HG02943 (cell line): ENCODE measurements around the gene ZNF367.

Experiments
- ATAC-seq: cut with Tn5 transposase; IDR thresholded peaks from one replicate; pipeline ENCODE4 v1.9.1; 2021; ENCODE audit warnings: mild to moderate bottlenecking, low read depth, moderate library complexity; ENCODE audit not compliant: unreplicated experiment

Gene ZNF367

GRCh38 chr9:96408409-96409280 is 9.5 kb downstream of the ZNF367 start:
- ATAC-seq, result no peak

GRCh38 chr9:96400132-96400910 is 17.8 kb downstream of the ZNF367 start:
- no peak for ATAC-seq

DNA sequence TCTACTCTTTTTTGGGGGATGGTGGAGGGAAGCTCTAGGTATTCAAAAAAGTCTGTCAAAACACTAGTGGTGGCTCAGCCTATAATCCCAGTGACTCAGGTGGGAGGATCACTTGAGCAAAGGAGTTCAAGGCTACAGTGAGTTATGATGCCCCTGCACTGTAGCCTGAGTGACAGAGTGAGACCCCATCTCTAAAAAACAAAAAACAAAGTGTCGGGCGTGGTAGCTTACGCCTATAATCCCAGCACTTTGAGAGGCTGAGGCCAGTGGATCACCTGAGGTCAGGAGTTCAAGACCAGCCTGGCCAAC is 18.9 kb downstream of the ZNF367 start:
- ATAC-seq, result no peak

- ATAC-seq, result no peak
Measured at GRCh38 chr9:96398582-96399324, 19.4 kb downstream of the ZNF367 start.

GRCh38 chr9:96395964-96396363 is 22.2 kb downstream of the ZNF367 start:
- no peak for ATAC-seq

DNA sequence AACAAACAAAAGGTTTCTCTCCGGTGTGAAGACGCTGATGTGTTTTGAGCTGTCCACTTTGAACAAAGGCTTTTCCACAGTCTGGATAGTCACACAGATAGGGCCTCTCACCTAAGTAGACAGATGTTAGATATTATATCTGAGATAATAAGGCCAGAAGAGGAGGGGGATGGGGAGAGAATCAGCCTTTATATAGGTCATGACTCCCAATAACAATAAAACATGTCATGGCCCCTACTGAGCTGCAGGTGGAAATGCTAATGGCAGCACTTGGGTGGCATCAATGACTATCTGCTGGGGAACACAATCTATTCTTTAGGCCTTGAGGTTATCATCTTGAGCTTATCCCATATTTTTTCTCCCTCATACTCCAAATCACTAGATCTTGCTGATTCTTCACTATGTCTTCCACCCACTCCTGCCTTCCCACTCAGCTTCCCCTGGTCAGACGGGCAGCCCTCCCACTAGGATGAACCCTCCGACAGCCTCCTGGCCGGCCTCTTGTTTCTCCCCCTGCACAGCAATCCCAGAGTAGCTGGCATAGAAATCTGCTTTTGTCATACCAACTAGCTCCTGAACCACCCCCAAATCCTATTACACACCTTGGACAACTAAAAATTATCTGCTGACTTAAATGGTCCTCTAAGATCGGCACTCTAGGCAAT is 23.2 kb downstream of the ZNF367 start:
- ATAC-seq, result no peak

- ATAC-seq, result no peak
Measured at GRCh38 chr9:96392263-96392662, 25.9 kb downstream of the ZNF367 start.

DNA sequence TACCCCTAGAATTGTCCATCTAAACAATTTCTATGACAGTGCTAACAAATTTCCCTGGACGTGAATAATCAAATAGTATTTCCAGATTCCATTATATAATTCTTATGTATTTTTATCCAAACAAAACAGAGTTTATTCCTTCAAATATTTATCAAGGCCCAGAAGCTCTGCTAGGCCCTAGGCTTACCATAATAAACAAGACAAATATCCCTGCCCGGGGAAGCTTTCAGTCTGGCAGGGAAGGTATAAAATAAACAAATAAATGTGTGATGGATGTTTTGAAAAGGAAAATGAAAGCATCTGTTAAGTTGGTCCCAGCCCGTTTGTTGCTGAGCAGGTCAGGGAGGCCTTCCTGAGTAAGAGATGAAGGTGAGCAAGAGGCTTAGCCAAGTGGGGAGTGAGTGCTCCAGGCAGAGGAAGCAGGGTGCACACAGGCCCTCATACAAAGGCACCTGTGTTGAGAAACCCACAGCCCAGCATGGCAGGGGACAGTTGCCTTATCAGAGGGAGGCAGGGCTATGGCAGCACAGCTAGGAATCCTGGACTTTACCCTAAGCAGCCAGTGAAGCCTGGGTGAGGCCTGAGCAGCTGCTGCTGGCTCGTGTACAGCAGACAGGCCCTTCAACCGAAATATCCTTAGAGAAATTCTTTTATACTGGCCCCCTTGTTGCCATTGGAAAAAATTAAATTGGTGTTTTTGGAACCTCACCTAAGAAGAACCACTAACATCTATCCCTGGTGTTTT is 27.0 kb downstream of the ZNF367 start:
- no peak for ATAC-seq

GRCh38 chr9:96388144-96388543 is 30.0 kb downstream of the ZNF367 start:
- ATAC-seq, result no peak

- ATAC-seq, result no peak
Measured at GRCh38 chr9:96386157-96386556, 32.0 kb downstream of the ZNF367 start.

DNA sequence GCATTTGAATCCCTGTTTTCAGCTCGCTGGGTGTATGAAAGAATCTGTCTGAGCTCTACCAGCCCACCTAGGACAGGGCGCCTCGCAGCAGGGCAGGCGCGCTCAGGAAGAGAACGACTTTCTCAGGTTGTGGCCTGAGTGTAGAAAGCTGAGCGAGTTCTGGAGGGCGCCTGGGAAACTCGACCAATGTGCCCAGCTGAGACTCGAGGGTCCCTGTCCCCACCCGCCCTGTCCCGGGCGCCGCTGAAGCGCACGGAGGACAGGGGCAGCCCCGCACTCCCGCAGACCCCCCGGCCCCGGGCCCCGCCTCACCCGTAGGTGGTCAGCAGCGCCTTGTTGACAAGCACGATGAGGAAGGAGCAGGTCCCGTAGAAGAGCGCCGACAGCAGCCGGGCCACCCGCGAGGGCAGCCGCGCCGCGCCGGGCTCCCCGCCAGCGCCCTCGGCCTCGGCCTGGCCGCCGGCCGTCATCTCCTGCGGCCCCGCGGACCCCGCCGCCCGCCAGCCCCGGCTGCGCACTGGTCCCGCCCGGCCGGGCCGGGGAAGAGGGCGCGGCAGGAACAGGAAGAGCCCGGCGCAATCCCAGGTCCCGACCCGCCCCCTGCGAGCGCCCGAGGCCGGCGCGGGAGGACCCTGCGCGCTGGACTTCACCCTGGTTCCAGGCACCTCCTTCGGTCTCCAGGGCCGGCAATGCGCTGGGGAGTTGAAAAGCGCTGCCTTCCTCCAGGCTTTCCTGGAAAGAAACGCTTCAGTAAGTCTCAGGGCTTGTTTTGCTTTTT is 34.8 kb downstream of the ZNF367 start, which contains the start of gene SLC35D2:
TSS of gene SLC35D2 (minus strand) at position 547 of the 778 bp plus-strand sequence. CDS start at position 470, 77 bp downstream.
- ATAC-seq, result no peak

DNA sequence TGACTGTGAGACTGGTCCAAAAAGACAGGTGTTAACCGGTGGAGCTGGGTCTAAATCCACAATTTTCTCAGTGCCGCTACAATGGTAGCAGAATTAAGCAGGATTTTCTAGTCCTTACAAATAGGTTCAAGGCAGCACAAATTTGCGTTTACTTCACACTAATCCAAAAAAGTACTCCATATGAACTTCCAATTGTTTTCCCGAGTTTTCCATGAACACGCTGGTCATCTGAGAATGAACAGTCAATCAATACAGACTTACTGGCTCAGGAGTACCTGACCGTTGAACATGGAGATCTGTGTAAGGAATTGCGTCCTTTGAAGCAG is 35.4 kb downstream of the ZNF367 start:
- no peak for ATAC-seq

- ATAC-seq, result no peak
Measured at GRCh38 chr9:96382175-96382574, 36.0 kb downstream of the ZNF367 start.

DNA sequence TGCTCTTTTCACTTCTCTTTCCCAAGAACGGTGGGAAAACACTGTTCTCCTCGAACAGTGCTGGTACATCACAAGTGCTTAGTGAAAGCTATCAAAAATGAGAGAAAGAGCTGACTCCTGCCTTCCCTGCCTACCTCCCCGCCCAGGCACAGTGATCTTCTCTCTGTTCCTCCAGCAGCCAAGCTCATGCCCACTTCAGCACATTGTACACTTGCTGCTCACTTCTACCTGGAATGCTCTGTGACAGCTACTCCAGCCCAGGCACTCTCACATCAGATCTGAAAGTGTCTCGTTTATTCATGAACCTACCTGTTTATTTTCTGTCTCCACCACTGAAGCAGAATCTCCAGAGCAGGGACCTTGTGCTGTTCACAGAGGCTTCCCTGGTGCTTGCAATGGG is 36.5 kb downstream of the ZNF367 start:
- no peak for ATAC-seq

DNA sequence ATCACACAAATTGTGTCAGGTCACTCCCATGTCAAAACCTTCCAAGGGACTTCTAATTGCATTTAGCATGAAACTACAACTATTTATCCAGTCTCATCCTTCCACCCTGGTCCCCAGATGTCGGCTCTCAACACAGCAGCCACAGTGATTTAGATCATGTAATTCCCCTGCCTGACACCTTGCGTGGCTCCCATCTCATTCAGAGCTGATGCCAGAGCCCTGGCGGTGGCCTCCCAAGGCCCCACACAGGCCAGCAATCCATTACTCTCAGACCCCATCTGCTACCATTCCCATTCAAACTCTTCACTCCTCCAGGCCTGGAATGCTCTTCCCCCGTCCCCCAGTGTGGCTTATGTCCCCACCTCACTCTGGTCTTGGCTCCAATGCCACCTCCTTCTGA is 37.0 kb downstream of the ZNF367 start:
- no peak for ATAC-seq

DNA sequence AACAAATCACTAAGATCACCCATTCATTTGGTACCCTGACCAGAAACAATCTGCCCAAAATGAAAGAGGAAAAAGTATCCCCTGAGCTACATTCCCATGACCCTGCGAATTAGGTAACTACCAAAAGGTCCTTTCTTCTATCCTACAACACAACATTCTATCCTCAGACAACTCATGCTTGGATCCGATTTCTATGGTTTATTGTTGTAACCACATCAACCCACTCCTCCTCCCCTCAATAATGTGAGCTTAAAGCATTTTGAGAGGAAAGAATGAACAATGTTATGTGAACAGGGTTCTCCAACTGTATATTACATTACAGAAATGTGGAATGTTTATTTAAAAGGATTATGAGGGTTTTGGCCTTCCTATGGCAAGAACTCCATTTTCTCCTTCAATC is 38.7 kb downstream of the ZNF367 start:
- ATAC-seq, result no peak

DNA sequence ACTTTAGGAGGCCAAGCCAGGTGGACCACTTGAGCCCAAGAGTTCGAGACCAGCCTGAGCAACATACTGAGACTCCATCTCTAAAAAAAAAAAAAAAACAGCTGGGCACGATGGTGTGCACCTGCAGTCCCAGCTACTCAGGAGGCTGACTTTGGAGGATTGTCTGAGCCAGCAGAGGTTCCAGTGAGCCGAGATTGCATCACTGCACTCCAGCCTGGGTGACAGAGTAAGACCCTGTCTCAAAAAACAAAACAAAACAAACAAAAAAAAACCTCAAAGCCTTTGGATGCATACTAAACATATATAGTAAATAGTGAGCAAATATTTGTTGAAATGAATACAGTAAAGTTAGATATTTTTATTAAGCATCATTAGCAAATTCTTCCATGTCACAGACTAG is 40.0 kb downstream of the ZNF367 start:
- no peak for ATAC-seq

- no peak for ATAC-seq
Measured at GRCh38 chr9:96376891-96377874, 41.0 kb downstream of the ZNF367 start.
